Erythroblast (primary cell): ENCODE results near the gene JMJD8.

Experiments
- GATA1 ChIP-seq: IDR thresholded peaks from 2 replicates; pipeline ENCODE4 v1.6.1; 2011; ENCODE audit warnings: low read depth, mild to moderate bottlenecking, control low read depth, low read length, moderate library complexity
- POLR2A ChIP-seq: IDR thresholded peaks from 2 replicates; pipeline ENCODE4 v1.6.1; 2011; ENCODE audit warnings: mild to moderate bottlenecking, low read length

- TF ChIP-seq POLR2A (no peak), GATA1 (no peak)
Observed at GRCh38 chr16:666572-666971, 17.6 kb downstream of the JMJD8 start.
